Immature natural killer cell (primary cell): ENCODE results near the gene PPP2R2B. TPM values are rescaled to one million over a fixed set of nuclear protein-coding genes. Genes with fewer than 3 reads are reported as not detected.

Source experiments
- DNase-seq, 3 donors: peaks; one replicate each; pipeline ENCODE4 v3.0.0; 2022; ENCODE audit warnings: mixed read lengths in 1 of 3
- H3K27ac Mint-ChIP-seq, 6 donors: one replicate each; pipeline ENCODE4 v1.8.0; 2020; ENCODE audit warnings: mixed read lengths in 6 of 6, mild to moderate bottlenecking in 5 of 6, inconsistent platforms in 4 of 6, moderate library complexity in 3 of 6
- H3K27me3 Mint-ChIP-seq, 3 donors: one replicate each; pipeline ENCODE4 v1.8.0; 2020 to 2021; ENCODE audit warnings: low read depth in 3 of 3, mild to moderate bottlenecking in 3 of 3, mixed read lengths in 3 of 3, moderate library complexity in 3 of 3, inconsistent platforms in 1 of 3
- H3K36me3 Mint-ChIP-seq, 3 donors: one replicate each; pipeline ENCODE4 v1.8.0; 2020; ENCODE audit warnings: mixed read lengths in 3 of 3, inconsistent platforms in 2 of 3, mild to moderate bottlenecking in 2 of 3
- H3K4me1 Mint-ChIP-seq, 2 donors: one replicate each; pipeline ENCODE4 v1.8.0; 2020; ENCODE audit warnings: inconsistent platforms in 2 of 2, mild to moderate bottlenecking in 2 of 2, mixed read lengths in 2 of 2, moderate library complexity in 1 of 2
- H3K4me3 Mint-ChIP-seq, 5 donors: one replicate each; pipeline ENCODE4 v1.8.0; 2020; ENCODE audit warnings: mild to moderate bottlenecking in 5 of 5, mixed read lengths in 5 of 5, inconsistent platforms in 3 of 5, moderate library complexity in 3 of 5
- H3K9me3 Mint-ChIP-seq, 6 donors: one replicate each; pipeline ENCODE4 v1.8.0; 2020; ENCODE audit warnings: mild to moderate bottlenecking in 6 of 6, mixed read lengths in 6 of 6, inconsistent platforms in 4 of 6, moderate library complexity in 3 of 6
- polyA plus RNA-seq, 3 donors: library from polyadenylated mRNA; unstranded; fragments of 300-500 nt; fragmentation: Illumina TruSeq; gene quantifications; one replicate each; pipeline ENCODE4 v1.2.3, GENCODE V29; 2021

PPP2R2B gene
- polyA plus RNA-seq, 3 donors from 2014 or later = 35.6 to 62.3 (median 41.0) TPM

DNA sequence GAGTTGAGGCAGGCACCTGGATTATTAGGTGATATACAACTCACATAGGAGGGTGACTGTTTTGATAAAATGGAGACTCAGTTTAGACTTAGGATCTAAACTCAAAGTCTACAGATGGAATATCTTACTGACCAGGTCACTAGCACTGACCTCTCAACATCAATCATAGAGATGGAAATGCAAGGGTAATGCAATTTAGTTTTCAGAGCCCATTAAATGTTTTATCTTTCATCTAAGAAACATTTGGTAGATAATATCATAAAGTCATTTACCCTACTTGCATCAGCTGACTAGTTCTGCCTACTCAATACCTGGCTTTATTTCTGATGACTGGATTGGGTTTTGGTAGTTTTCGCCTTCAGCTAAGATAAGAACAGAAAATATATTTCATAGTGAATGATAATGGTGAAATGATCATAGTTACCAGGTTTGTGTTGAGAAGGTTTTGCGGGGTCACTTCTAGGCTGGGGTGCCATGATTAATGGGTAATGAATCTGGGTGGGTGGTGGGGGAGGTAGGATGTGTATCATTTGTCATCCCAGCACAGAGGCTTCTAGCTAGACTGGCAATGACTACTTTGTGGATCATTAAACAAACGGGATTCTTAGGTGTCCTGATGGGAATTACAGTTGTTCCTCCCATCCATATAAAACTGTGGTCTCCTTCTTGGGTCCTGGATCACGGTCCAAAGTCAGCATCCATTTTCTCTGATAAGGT is 173.4 kb downstream of the PPP2R2B start:
- no peak overlapping the region for H3K27ac Mint-ChIP-seq
- H3K27me3 Mint-ChIP-seq = no peaks in the 10 kb centered on the region
- H3K4me3 Mint-ChIP-seq = no peak overlapping the region
- no peaks in the 10 kb centered on the region for H3K9me3 Mint-ChIP-seq
- peaks cover 5 to 13% (median 11%) of the 10 kb centered on the region in 3 donors for H3K36me3 Mint-ChIP-seq
- peaks cover 39 to 50% of the 10 kb centered on the region in 2 donors for H3K4me1 Mint-ChIP-seq
- no peak for DNase-seq

DNA sequence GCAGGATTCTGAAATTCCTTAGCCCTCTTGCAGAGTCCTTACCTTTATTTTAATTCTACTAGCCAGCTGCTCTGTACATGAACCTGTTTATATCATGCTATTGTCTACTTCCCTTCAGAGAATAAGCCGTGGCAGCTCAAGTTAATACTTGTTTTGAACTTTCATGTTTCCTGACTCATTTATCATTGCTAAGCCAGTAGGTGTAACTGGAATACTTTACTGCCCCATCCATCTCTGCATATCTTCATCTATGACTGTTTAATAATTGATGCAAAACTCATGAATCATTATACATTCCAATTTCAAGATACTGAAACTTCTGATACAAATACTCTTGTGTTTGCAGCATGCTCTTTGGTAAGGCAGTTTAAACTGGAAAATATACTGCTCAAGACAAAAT is 174.7 kb downstream of the PPP2R2B start:
- no peaks in the 10 kb centered on the region for H3K9me3 Mint-ChIP-seq
- peaks cover 34 to 48% of the 10 kb centered on the region in 2 donors for H3K4me1 Mint-ChIP-seq
- H3K4me3 Mint-ChIP-seq = no peak overlapping the region
- DNase-seq = no peak
- peak overlapping the region in 1 of 6 donors; percentile 66 for H3K27ac Mint-ChIP-seq
- no peaks in the 10 kb centered on the region for H3K27me3 Mint-ChIP-seq
- H3K36me3 Mint-ChIP-seq = peaks cover 10 to 18% (median 11%) of the 10 kb centered on the region in 3 donors

DNA sequence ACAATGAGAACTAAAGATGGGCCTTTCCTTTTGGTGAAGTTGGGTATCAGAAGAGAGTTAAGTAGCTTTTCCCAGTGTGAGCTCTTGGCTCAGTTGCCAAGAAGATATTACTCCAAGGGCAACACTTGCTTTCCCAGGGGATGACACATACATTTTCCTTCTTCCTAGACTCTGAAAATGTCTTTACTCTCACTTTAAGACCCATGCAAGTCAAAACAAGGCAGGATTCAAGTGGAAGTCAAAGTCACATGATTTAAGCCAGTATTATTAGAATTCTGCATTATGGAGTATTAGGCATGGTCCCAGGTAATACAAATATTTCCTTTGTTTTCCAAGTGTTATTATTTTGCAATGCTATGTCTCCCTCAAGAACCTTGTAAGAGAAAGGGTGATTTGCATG is 175.1 kb downstream of the PPP2R2B start:
- Mint-ChIP-seq H3K4me1 (peaks cover 34 to 44% of the 10 kb centered on the region in 2 donors), H3K9me3 (no peaks in the 10 kb centered on the region), H3K27me3 (no peaks in the 10 kb centered on the region), H3K36me3 (peaks cover 14 to 21% (median 15%) of the 10 kb centered on the region in 3 donors), H3K4me3 (peak overlapping the region in 1 of 5 donors; percentile 24), H3K27ac (peak overlapping the region; percentile 17 to 76 (median 43))
- DNase-seq = no peak

DNA sequence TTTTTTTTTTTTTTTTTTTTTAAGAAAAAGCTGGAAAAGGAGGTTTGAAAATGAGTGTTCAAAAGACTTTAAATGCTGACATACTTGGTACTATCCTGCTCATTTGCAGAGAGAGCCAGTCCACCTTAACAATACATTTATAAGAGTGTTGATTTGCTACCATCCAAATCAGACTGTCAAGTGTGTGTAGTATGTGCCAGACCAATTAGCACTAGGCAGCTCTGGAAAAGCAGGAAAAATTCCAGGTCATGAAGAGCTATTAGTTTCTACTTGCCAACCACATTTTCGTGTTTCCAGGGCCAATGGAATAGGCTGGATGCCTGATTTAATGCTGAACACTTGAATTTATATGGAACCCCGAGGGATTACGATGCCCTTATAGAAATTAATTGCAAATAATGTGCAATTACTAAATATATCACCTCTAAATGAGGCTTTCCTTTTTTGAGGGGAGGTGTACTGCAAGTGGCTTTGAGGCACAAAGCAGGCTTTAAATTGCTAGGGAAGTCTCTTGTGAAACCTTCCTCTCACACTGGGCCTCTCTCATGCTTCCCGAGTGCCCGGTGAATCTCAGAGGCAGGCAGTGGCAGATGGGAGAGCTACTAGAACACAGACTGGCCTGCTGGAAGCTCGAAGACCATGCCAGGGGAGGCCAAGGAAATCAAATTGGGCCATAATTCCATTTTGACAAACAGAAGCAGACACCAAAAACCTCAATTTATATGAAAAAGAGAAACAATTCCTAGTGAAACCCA is 178.7 kb downstream of the PPP2R2B start:
- DNase-seq = no peak
- Mint-ChIP-seq H3K36me3 (peaks cover 24 to 31% (median 28%) of the 10 kb centered on the region in 3 donors), H3K27ac (peak overlapping the region in 1 of 6 donors; percentile 46), H3K4me3 (no peak overlapping the region), H3K4me1 (peaks cover 41 to 49% of the 10 kb centered on the region in 2 donors), H3K27me3 (peaks cover 0 to 2% (median 0%) of the 10 kb centered on the region in 3 donors), H3K9me3 (no peaks in the 10 kb centered on the region)

DNA sequence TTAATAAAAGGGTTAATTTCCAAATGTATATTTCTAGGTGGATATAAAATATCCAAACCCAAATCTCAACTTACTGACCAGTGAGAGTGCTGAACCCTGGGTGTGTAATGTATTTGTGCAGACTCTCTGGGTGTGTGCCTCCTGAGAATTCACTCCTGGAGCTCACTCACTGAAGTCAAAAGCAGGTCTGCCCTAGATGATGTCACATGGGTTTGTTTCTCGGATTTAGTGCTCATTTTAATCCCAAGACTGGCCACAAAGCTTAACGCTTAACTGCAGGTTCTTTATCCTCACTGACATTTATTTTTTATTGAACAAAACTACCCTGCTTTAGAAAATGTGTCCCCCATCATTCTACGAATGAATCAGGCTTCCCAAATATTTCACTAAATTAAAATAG is 179.4 kb downstream of the PPP2R2B start:
- Mint-ChIP-seq H3K27ac (peak overlapping the region in 1 of 6 donors; percentile 40), H3K9me3 (no peaks in the 10 kb centered on the region), H3K27me3 (peaks cover 0 to 2% (median 0%) of the 10 kb centered on the region in 3 donors), H3K4me3 (no peak overlapping the region), H3K36me3 (peaks cover 27 to 34% (median 28%) of the 10 kb centered on the region in 3 donors), H3K4me1 (peaks cover 39 to 44% of the 10 kb centered on the region in 2 donors)
- no peak for DNase-seq

DNA sequence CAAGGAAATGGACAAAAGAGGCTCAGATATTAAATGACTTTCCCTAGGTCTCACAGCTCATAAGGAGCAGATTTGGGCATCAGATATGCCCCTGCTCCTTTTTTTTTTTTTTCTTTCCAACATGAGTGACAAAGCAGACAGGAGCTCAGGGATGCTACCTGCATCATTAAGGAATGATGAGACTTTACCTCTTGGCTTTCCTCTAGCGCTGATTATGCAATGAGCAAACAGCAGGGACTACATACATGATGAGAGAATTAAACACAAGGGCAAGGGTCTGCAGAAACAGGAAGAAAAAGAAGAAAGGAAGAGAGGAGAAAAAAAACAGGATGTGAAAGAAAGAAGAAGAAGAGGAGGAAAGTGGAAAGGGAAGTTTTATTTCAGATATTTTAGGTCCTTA is 179.9 kb downstream of the PPP2R2B start:
- H3K27me3 Mint-ChIP-seq = peaks cover 0 to 2% (median 0%) of the 10 kb centered on the region in 3 donors
- H3K4me3 Mint-ChIP-seq = no peak overlapping the region
- peaks cover 35 to 39% of the 10 kb centered on the region in 2 donors for H3K4me1 Mint-ChIP-seq
- peaks cover 28 to 39% (median 31%) of the 10 kb centered on the region in 3 donors for H3K36me3 Mint-ChIP-seq
- no peak for DNase-seq
- H3K9me3 Mint-ChIP-seq = no peaks in the 10 kb centered on the region
- H3K27ac Mint-ChIP-seq = peak overlapping the region in 2 of 6 donors; percentile 62 to 75

DNA sequence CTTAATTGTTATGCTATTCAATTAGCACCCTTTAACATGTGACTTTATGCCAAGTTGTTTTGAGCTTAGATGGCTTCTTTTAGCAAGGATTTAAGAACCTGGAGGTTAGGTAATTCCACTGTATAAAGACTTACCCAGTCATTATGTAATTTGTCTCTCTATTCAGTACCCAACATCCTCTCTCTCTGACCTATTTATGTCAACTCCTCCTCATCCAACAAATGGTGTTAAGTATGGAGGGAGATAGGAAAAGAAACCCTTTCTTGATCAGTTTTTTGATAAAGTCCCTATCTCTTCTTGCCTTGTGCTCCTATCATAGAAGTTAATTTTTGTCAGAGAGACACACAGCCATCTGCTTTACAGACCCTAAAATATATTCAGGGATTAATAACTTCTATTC is 181.3 kb downstream of the PPP2R2B start:
- peak overlapping the region in 1 of 6 donors; percentile 34 for H3K27ac Mint-ChIP-seq
- H3K9me3 Mint-ChIP-seq = no peaks in the 10 kb centered on the region
- no peak for DNase-seq
- H3K27me3 Mint-ChIP-seq = peaks cover 0 to 2% (median 0%) of the 10 kb centered on the region in 3 donors
- H3K4me1 Mint-ChIP-seq = peaks cover 20 to 24% of the 10 kb centered on the region in 2 donors
- peaks cover 28 to 45% (median 31%) of the 10 kb centered on the region in 3 donors for H3K36me3 Mint-ChIP-seq
- no peak overlapping the region for H3K4me3 Mint-ChIP-seq

DNA sequence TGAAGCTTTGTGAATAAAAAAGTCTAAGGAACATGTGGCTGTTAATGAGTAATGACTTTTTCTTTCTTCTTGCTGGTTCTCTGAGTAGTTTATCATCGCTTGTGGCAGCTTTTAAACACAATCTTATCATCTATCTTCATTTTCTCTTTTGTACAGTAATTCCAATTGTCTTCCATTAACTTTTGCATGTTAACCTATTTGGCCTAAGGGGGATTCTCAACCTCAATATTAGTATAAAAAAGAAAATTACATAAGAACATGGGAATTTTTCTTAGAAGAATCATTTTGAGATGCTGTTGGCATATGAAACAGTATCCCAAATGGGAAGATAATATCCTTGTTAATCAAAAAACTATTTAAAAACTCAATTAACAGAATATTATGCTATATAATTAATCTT is 182.9 kb downstream of the PPP2R2B start:
- Mint-ChIP-seq H3K27ac (no peak overlapping the region), H3K9me3 (no peaks in the 10 kb centered on the region), H3K4me1 (peaks cover 14 to 17% of the 10 kb centered on the region in 2 donors), H3K4me3 (no peak overlapping the region), H3K27me3 (peaks cover 0 to 2% (median 0%) of the 10 kb centered on the region in 3 donors), H3K36me3 (peaks cover 32 to 57% (median 40%) of the 10 kb centered on the region in 3 donors)
- no peak for DNase-seq

DNA sequence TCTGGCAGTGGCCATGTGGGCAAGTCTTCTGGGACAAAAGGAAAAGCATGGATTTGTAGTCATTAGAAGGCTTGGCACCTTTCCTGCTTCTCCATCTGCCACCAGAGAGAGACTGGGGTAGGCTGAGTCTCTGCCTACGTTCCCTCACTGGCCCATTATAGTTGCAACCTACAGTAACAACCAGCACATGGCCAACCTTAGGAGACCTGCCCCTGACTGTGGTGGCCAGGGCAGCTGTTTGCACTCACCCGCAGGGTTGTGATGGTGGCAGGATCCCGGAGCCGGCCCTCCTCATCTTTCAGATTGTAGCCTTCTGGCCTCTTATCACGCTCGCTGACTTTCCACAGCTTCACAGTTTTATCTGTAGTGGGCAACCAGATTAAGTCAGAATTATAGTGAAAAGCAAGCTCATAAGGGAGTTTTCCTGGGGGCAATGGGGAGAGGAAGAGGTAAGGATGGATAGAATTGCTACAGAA is 187.6 kb downstream of the PPP2R2B start:
- H3K4me1 Mint-ChIP-seq = no peaks in the 10 kb centered on the region
- peaks cover 0 to 2% (median 1%) of the 10 kb centered on the region in 3 donors for H3K27me3 Mint-ChIP-seq
- DNase-seq = no peak
- H3K36me3 Mint-ChIP-seq = peaks cover 18 to 57% (median 37%) of the 10 kb centered on the region in 3 donors
- H3K27ac Mint-ChIP-seq = peak overlapping the region in 1 of 6 donors; percentile 23
- no peaks in the 10 kb centered on the region for H3K9me3 Mint-ChIP-seq
- no peak overlapping the region for H3K4me3 Mint-ChIP-seq

DNA sequence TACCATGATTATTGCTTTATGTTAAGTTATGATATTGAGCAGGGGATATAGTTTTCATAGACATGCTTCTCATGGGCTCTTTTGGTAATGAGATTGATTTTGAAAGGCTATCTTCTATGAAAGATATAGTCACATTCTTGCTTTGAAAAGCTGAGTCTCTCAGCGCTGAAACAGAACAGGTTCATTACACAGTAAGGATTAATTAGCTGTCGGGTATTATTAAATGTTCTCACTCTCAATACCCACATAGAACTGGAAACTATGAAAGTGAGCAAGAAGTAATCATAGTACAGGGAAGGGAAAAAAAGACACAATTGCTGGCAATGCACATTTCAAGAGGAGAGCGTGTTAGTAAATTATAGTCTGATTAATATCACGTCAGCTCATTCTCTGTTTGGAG is 190.9 kb downstream of the PPP2R2B start:
- H3K36me3 Mint-ChIP-seq = peaks cover 29 to 63% (median 37%) of the 10 kb centered on the region in 3 donors
- no peak overlapping the region for H3K4me3 Mint-ChIP-seq
- peak overlapping the region in 1 of 6 donors; percentile 9 for H3K27ac Mint-ChIP-seq
- no peak for DNase-seq
- no peaks in the 10 kb centered on the region for H3K4me1 Mint-ChIP-seq
- peaks cover 0 to 1% (median 0%) of the 10 kb centered on the region in 3 donors for H3K27me3 Mint-ChIP-seq
- H3K9me3 Mint-ChIP-seq = no peaks in the 10 kb centered on the region

DNA sequence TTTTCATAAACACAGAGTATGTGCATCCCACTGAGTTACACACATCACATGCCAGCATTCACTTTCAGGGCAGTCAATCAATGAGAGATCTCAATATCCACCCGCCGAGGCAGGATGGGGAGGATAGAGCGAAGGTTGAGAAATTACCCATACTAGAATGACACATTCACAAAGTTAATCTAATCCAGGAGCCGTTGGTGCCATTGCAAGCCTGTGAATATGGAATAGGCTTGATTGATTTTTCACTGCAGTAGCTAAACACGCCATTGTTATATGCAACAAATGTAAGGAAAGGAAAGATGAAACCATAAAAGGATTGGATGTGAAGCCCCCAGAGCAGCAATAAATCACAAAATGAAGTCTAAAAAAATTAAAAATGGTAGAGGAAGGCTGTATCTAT is 194.7 kb downstream of the PPP2R2B start:
- peaks cover 13 to 37% (median 17%) of the 10 kb centered on the region in 3 donors for H3K36me3 Mint-ChIP-seq
- no peaks in the 10 kb centered on the region for H3K9me3 Mint-ChIP-seq
- no peak overlapping the region for H3K4me3 Mint-ChIP-seq
- peaks cover 0 to 1% (median 0%) of the 10 kb centered on the region in 3 donors for H3K27me3 Mint-ChIP-seq
- no peak overlapping the region for H3K27ac Mint-ChIP-seq
- no peak for DNase-seq
- no peaks in the 10 kb centered on the region for H3K4me1 Mint-ChIP-seq

DNA sequence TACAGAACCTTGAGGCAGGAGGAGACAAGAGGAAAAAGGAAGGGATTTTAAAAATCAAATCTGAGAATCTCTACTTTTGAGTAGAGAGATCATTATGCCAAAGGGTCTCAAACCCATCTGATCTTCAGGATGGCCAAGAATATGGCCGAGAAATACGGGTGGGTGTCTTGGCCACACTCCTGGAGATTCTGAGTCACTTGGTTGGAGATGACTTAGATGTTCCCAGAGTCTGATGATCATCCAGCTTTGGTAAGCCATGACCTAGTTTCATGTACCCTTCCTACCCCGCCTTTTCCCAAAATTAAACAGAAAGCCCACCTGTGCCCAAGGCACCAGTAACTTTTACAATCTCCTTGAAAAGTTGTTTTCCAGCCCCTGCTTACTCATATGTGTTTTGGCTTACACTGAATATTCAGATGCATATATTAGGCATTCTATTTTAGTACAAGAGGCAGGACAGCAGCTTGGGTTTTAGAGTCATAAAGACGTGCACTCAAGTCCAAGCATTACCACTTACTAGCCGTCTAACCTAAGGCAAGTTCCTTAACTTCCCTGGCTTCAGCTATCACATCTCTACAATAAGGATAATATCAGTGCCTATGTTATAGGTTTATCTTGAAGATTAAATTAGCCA is 195.5 kb downstream of the PPP2R2B start:
- Mint-ChIP-seq H3K9me3 (no peaks in the 10 kb centered on the region), H3K4me1 (no peaks in the 10 kb centered on the region), H3K27me3 (peaks cover 0 to 1% (median 0%) of the 10 kb centered on the region in 3 donors), H3K4me3 (no peak overlapping the region), H3K27ac (peak overlapping the region in 2 of 6 donors; percentile 51 to 71), H3K36me3 (peaks cover 13 to 31% (median 17%) of the 10 kb centered on the region in 3 donors)
- DNase-seq = no peak

DNA sequence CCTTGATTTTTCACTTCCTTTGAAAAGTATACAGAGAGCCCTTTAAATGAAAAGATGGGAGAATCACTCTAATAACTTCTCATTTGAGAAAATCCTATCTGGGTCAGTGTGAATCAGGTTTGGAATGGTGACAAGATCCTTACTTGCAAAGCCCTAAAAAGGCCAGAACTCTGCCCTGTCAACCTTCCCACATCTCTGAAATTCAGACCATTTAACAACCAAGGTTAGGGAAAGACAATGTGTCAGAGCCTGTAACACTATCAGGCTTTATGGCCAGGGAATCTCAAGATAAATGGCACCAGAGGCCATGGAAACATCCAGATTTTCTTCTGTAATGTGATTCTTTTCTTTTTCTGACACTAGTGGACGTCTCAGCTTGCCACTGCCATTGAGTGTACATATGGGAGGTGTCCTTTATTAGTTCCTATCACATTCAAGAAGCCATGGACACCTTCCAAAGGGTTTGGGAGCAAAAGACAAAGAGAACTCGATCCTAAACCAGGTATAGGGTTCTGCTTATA is 196.9 kb downstream of the PPP2R2B start:
- DNase-seq = no peak
- H3K9me3 Mint-ChIP-seq = no peaks in the 10 kb centered on the region
- peaks cover 0 to 7% of the 10 kb centered on the region in 2 donors for H3K4me1 Mint-ChIP-seq
- no peaks in the 10 kb centered on the region for H3K27me3 Mint-ChIP-seq
- peaks cover 12 to 31% (median 13%) of the 10 kb centered on the region in 3 donors for H3K36me3 Mint-ChIP-seq
- no peak overlapping the region for H3K4me3 Mint-ChIP-seq
- H3K27ac Mint-ChIP-seq = no peak overlapping the region
